Measurements from ENCODE around the gene SERINC5.

Gene SERINC5

GRCh38 chr5:80300125-80300524 lies 44.3 kb upstream of the SERINC5 start:
- Histone ChIP-seq H3K4me3 (replicated peaks; ENCODE audit: insufficient read depth, low read length) (no peak overlapping the region), H3K27me3 (ENCODE audit: insufficient read depth, poor library complexity, severe bottlenecking) (no peaks in the 10 kb centered on the region), H3K27ac (replicated peaks) (no peak overlapping the region)
- DNase-seq (ENCODE audit: low read depth in 1 of 2, low spot score in 1 of 2): no peak
- TF ChIP-seq SPI1 (IDR thresholded peaks at IDR 0.05; ENCODE audit: borderline replicate concordance, low read depth) (no peak), REST (IDR thresholded peaks at IDR 0.05; ENCODE audit: insufficient replicate concordance, low read depth) (no peak), POLR2AphosphoS5 (IDR thresholded peaks at IDR 0.05; ENCODE audit: low read depth) (no peak), CTCF (IDR thresholded peaks at IDR 0.05; ENCODE audit: insufficient read depth, low read length) (no peak), GABPA (IDR thresholded peaks at IDR 0.05; ENCODE audit: low read depth) (no peak)

GRCh38 chr5:80299601-80300000 lies 43.8 kb upstream of the SERINC5 start:
- Histone ChIP-seq H3K27ac (replicated peaks) (no peak overlapping the region), H3K4me3 (replicated peaks; ENCODE audit: insufficient read depth, low read length) (no peak overlapping the region), H3K27me3 (ENCODE audit: insufficient read depth, poor library complexity, severe bottlenecking) (no peaks in the 10 kb centered on the region)
- TF ChIP-seq GABPA (IDR thresholded peaks at IDR 0.05; ENCODE audit: low read depth): no peak
- no peak for TF ChIP-seq REST (IDR thresholded peaks at IDR 0.05; ENCODE audit: insufficient replicate concordance, low read depth)
- TF ChIP-seq POLR2AphosphoS5 (IDR thresholded peaks at IDR 0.05; ENCODE audit: low read depth): no peak
- TF ChIP-seq SPI1 (IDR thresholded peaks at IDR 0.05; ENCODE audit: borderline replicate concordance, low read depth): no peak
- no peak for TF ChIP-seq CTCF (IDR thresholded peaks at IDR 0.05; ENCODE audit: insufficient read depth, low read length)
- no peak for DNase-seq (ENCODE audit: low read depth in 1 of 2, low spot score in 1 of 2)

GRCh38 chr5:80296121-80296520 lies 40.3 kb upstream of the SERINC5 start:
- DNase-seq (ENCODE audit: low read depth in 1 of 2, low spot score in 1 of 2): no peak
- no peak for TF ChIP-seq REST (IDR thresholded peaks at IDR 0.05; ENCODE audit: insufficient replicate concordance, low read depth)
- no peak for TF ChIP-seq POLR2AphosphoS5 (IDR thresholded peaks at IDR 0.05; ENCODE audit: low read depth)
- TF ChIP-seq CTCF (IDR thresholded peaks at IDR 0.05; ENCODE audit: insufficient read depth, low read length): no peak
- no peak for TF ChIP-seq SPI1 (IDR thresholded peaks at IDR 0.05; ENCODE audit: borderline replicate concordance, low read depth)
- TF ChIP-seq GABPA (IDR thresholded peaks at IDR 0.05; ENCODE audit: low read depth): no peak
- Histone ChIP-seq H3K27ac (replicated peaks) (no peak overlapping the region), H3K27me3 (ENCODE audit: insufficient read depth, poor library complexity, severe bottlenecking) (no peaks in the 10 kb centered on the region), H3K4me3 (replicated peaks; ENCODE audit: insufficient read depth, low read length) (no peak overlapping the region)
